K562 (cell line): ENCODE results near the gene FGFR4. TPM values are rescaled to one million over a fixed set of nuclear protein-coding genes. Genes with fewer than 3 reads are reported as not detected.
A peak's percentile ranks its signal among the peaks of the same experiment; 100 is the strongest.

Experiments
- ATF3 ChIP-seq, 2 experiments: fragments of 450-650 bp in 1 of 2; sonication (generic) in 1 of 2; formaldehyde crosslinking in 1 of 2; IDR thresholded peaks in 1 of 2; conservative IDR thresholded peaks in 1 of 2; 2 replicates each; pipeline versions ENCODE4 v1.6.1 to v1.8.1; 2016 to 2023; ENCODE audit warnings: mild to moderate bottlenecking in 2 of 2, moderate library complexity in 2 of 2, inconsistent platforms in 1 of 2, missing genetic modification reagents in 1 of 2
- BRCA1 ChIP-seq, 2 experiments: fragments of 450-650 bp in 1 of 2; sonication (generic) in 1 of 2; formaldehyde crosslinking in 1 of 2; IDR thresholded peaks; 2 replicates each; pipeline versions ENCODE4 v1.5.0 to v1.6.1; 2017 to 2020; ENCODE audit warnings: mild to moderate bottlenecking in 1 of 2, missing genetic modification reagents in 1 of 2
- L3MBTL2 ChIP-seq: fragments of 450-650 bp; IDR thresholded peaks from 2 replicates; pipeline ENCODE4 v1.6.1; 2016; ENCODE audit warnings: mild to moderate bottlenecking, moderate library complexity
- MEF2A ChIP-seq: IDR thresholded peaks from 2 replicates; pipeline ENCODE4 v1.6.1; 2011; ENCODE audit warnings: low read depth, mild to moderate bottlenecking, low read length, moderate library complexity; ENCODE audit not compliant: control insufficient read depth
- MEF2D ChIP-seq: conservative IDR thresholded peaks from 2 replicates; pipeline ENCODE4 v1.6.1; 2016; ENCODE audit warnings: low read depth, missing genetic modification characterization, missing compliant biosample characterization
- NCOR1 ChIP-seq: fragments of 450-650 bp; IDR thresholded peaks from 2 replicates; pipeline ENCODE4 v1.6.1; 2016; ENCODE audit warnings: mild to moderate bottlenecking, moderate library complexity
- POU5F1 ChIP-seq: fragments of 150-350 bp; IDR thresholded peaks from 2 replicates; pipeline ENCODE4 v1.6.1; 2014; ENCODE audit warnings: borderline replicate concordance, low read length, low read depth, mild to moderate bottlenecking; ENCODE audit not compliant: partially characterized antibody
- TCF7L2 ChIP-seq: fragments of 150-350 bp; IDR thresholded peaks from 2 replicates; pipeline ENCODE4 v1.6.1; 2016; ENCODE audit warnings: low read depth, mild to moderate bottlenecking, low read length, moderate library complexity
- USF1 ChIP-seq: sonication (generic); formaldehyde crosslinking; IDR thresholded peaks from 2 replicates; pipeline ENCODE4 v1.9.0; 2022; ENCODE audit warnings: mild to moderate bottlenecking, missing genetic modification reagents
- polyA plus RNA-seq, 8 experiments: library from polyadenylated mRNA; depleted of rRNA in 4 of 8; stranded (reverse) in 5 of 8; unstranded in 3 of 8; fragments of >200 nt; fragmentation: Nextera tagmentation in 2 of 8; fragmentation: Illumina TruSeq in 1 of 8; extraction: Ambion mirVana in 2 of 8; extraction: Trizol in 1 of 8; gene quantifications; 2 replicates each; pipeline versions ENCODE4 v1.2.1 to v1.2.3, GENCODE V29; 2011 to 2014; ENCODE audit warnings: inconsistent platforms in 1 of 8, missing spikeins in 1 of 8
- total RNA-seq, 7 experiments: library from RNA; depleted of rRNA in 6 of 7; stranded (reverse); fragments of >200 nt in 6 of 7; fragmentation: Illumina TruSeq in 2 of 7; extraction: Trizol in 2 of 7; gene quantifications; 2 replicates each; pipeline versions ENCODE4 v1.2.1 to v1.2.3, GENCODE V29; 2011 to 2021; ENCODE audit warnings: low replicate concordance in 1 of 7

The FGFR4 gene
- total and polyA plus RNA-seq, 9 of the 15 experiments (the other 6 are each of a cell fraction or from before 2014, with no cell fraction given): 0.76 to 35.4 (median 7.5) TPM

GRCh38 chr5:177142098-177142611 lies 55.4 kb downstream of the FGFR4 start (continued):
- peak; percentile 76 for TF ChIP-seq ATF3 (IDR thresholded peaks at IDR 0.05)
- no peak for TF ChIP-seq ATF3 (CRISPR knock-in tag; conservative IDR thresholded peaks at IDR 0.05)
- TF ChIP-seq USF1 (CRISPR knock-in tag): no peak
- no peak for TF ChIP-seq BRCA1 (IDR thresholded peaks at IDR 0.05)
- TF ChIP-seq BRCA1 (CRISPR knock-in tag; IDR thresholded peaks at IDR 0.05): no peak
- peak; percentile 48; the same call in 1 of the 2 replicates for TF ChIP-seq MEF2A
- no peak for TF ChIP-seq NCOR1
- peak; percentile 77; the same call in 1 of the 2 replicates for TF ChIP-seq MEF2D (tag)
- TF ChIP-seq POU5F1: no peak
- TF ChIP-seq L3MBTL2: peak; percentile 51
- no peak for TF ChIP-seq TCF7L2
